ENCODE measurements around the gene INPP5E.
"Not testable (repeated sequence)": the region's sequence is repeated elsewhere in the genome, so short reads cannot be mapped to it uniquely, and the experiment has no call there.

The INPP5E gene

DNA sequence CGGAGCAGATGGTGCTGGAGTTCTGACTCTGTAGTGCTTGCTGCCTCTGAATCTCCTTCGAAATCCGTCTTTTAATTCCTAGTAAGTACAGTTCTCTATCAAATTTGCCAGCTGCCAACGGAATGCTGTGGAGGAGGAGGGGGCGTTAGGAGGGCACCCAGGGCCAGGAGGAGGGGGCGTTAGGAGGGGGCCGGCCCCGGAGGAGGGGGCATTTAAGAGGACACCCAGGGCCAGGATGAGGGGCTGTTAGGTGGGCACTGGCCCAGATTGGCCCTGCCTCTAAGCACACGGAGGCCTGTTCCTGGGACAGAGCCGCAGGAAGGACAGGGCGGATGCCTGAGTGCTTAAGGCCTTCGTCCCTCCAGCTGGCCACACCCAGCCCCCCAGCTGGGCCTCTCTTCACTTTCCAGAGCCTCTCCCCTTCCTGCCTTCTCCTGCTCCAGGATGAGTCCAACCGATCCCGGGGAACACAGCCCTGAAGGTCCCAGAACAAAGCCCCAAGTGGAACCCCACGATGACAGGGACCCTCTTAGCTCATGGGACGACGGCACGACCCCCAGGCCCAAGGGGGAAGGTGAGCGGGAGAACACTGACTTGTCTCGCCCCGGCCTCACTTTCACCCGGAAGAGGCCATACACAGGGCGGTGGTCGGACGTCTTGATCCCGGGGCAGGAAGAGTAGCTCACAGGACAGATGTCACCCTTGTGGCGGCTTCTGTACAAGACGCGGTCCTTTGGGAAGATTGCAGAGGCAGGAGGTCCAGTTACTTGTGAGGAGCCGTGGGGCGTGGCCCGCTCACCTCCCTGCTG is 9.8 kb downstream of the INPP5E start:
- Mint-ChIP-seq H3K27me3 (no peaks in the 10 kb centered on the region), H3K4me3 (no peak overlapping the region), H3K9me3 (no peaks in the 10 kb centered on the region), H3K4me1 (peaks cover 6% of the 10 kb centered on the region), H3K27ac (no peak overlapping the region)
- no peak for DNase-seq
- no peak for ATAC-seq

DNA sequence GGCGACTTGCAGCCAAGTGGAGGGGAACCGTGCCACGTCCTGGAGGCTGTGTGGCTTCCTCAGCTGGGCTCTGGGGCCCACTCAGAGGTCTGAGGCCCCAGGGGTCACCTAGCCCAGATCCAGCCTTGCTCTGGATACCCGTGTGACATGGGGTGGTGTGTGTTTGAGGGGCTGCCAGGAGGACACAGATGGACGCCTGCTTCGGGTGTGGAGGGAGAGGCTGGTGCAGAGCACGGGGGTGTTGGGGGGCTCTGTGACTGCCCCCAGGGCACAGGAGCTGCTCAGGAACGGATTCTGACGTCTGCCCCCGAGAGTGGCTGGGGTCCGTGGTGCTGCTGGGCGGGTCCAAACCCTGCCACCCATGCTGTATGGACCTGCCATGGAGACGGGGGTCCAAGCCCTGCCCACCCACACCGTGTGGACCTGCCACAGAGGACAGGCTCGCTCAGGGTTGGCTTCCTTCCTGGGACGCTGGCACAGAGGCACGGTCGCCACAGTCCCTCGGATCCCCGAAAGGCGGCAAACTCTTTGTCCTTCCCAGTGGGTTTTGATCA is 10.5 kb downstream of the INPP5E start:
- no peak overlapping the region for H3K4me3 Mint-ChIP-seq
- DNase-seq: no peak
- no peaks in the 10 kb centered on the region for H3K9me3 Mint-ChIP-seq
- no peak for ATAC-seq
- no peak overlapping the region for H3K27ac Mint-ChIP-seq
- H3K27me3 Mint-ChIP-seq: no peaks in the 10 kb centered on the region
- H3K4me1 Mint-ChIP-seq: peaks cover 6% of the 10 kb centered on the region

DNA sequence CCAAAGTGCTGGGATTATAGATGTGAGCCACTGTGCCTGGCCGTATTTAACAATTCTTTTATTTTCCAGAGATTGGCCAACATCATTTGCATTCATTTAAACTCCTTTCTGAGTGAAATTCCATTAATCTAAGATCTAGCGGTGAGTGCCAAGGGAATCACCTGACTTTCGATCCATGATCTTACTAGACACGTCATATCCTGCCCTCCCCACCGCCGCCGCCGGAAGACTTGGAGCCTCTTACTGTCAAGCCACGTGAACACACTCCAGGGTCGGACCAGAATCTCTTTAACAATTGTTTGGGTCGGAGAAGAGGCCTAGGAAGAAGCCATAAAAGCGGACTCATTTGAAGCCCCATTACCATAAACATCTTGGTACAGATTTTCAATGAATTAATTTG is 12.9 kb downstream of the INPP5E start:
- no peak overlapping the region for H3K27ac Mint-ChIP-seq
- DNase-seq (no peak), ATAC-seq (no peak)
- H3K4me3 Mint-ChIP-seq: no peak overlapping the region
- peaks cover 6% of the 10 kb centered on the region for H3K4me1 Mint-ChIP-seq
- H3K9me3 Mint-ChIP-seq: no peaks in the 10 kb centered on the region
- no peaks in the 10 kb centered on the region for H3K27me3 Mint-ChIP-seq

- not testable (repeated sequence) for H3K27me3 Mint-ChIP-seq, H3K4me3 Mint-ChIP-seq, H3K9me3 Mint-ChIP-seq, DNase-seq, H3K4me1 Mint-ChIP-seq, ATAC-seq
- peak overlapping the region in 1 of 2 donors; percentile 56 for H3K27ac Mint-ChIP-seq
These were observed 14.3 kb downstream of the INPP5E start for GRCh38 chr9:136425367-136425766.

- DNase-seq (no peak), ATAC-seq (no peak)
- Mint-ChIP-seq H3K9me3 (no peaks in the 10 kb centered on the region), H3K27me3 (no peaks in the 10 kb centered on the region), H3K27ac (peak overlapping the region in 1 of 2 donors; percentile 56), H3K4me3 (no peak overlapping the region), H3K4me1 (peaks cover 6% of the 10 kb centered on the region)
These were observed 14.8 kb downstream of the INPP5E start for GRCh38 chr9:136424750-136425362.

DNA sequence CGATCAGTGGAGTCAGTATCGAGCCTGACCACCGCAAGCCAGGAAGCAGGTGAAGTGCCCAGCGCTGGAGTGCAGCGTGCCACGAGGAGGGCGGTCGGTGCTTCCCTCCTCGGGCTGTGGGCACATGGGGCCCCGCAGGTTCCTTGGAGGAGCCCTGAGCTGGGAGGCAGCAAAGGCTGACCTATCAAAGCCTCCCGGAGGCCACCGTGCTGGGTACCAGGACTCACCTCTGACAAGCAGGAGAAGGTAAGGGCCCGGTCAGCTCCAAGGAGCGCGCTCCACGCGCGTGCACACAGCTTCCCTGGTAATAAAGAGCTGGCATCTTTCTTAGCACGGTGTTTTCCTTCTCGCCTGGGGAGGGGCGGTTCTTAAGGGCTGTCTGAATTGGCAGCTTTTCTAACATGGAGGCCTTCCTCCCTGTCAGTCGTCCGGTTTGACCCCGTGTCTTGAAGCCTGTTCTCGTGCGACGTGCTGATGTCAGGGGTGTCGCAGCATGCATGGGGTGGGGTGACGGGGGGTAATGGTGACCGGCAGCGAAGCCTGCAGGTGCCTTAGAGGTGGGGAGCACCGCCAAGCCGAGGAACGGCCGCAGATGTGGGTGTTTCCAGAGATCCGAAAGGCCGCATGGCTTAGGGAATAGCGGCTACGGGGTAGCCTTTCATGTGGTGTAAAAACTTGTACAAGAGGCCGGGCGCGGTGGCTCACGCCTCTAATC is 16.1 kb downstream of the INPP5E start:
- Mint-ChIP-seq H3K27me3 (no peaks in the 10 kb centered on the region), H3K4me3 (no peak overlapping the region), H3K4me1 (peaks cover 6% of the 10 kb centered on the region), H3K9me3 (no peaks in the 10 kb centered on the region), H3K27ac (peak overlapping the region in 1 of 2 donors; percentile 83)
- DNase-seq (no peak), ATAC-seq (no peak)

DNA sequence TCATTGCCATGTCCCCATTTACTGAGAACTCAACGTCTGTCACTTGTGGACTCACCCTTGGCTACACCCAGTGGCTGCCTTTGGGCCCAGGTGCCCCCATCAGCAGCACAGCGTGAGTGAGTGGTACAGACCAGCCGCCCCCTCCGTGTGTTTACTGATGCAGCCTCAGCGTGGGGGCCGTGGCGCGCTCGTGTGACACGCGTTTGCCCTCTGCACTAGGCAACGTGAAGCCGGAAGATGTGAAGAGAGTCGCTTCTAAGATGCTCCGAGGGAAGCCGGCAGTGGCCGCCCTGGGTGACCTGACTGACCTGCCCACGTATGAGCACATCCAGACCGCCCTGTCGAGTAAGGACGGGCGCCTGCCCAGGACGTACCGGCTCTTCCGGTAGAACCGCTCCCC is 16.8 kb downstream of the INPP5E start:
- no peaks in the 10 kb centered on the region for H3K27me3 Mint-ChIP-seq
- no peak overlapping the region for H3K27ac Mint-ChIP-seq
- ATAC-seq (no peak), DNase-seq (no peak)
- no peak overlapping the region for H3K4me3 Mint-ChIP-seq
- H3K4me1 Mint-ChIP-seq: peaks cover 6% of the 10 kb centered on the region
- H3K9me3 Mint-ChIP-seq: no peaks in the 10 kb centered on the region

DNA sequence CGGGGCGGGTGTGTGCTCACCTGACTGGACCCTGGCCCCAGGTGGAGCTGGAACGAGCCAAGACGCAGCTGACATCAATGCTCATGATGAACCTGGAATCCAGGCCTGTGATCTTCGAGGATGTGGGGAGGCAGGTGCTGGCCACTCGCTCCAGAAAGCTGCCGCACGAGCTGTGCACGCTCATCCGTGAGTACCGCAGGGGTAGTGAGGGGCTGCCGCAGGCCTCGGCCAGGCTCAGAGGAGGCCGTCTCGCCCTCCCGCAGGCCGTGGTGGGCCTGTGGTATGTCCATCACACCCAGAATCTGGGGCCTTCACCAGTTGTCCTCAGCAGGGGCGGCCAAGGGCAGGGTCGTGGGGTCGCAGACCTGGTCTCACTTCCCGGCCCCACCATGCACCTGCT is 17.9 kb downstream of the INPP5E start:
- Mint-ChIP-seq H3K4me3 (no peak overlapping the region), H3K27me3 (no peaks in the 10 kb centered on the region), H3K9me3 (no peaks in the 10 kb centered on the region), H3K27ac (no peak overlapping the region), H3K4me1 (peaks cover 6% of the 10 kb centered on the region)
- DNase-seq (no peak), ATAC-seq (no peak)

DNA sequence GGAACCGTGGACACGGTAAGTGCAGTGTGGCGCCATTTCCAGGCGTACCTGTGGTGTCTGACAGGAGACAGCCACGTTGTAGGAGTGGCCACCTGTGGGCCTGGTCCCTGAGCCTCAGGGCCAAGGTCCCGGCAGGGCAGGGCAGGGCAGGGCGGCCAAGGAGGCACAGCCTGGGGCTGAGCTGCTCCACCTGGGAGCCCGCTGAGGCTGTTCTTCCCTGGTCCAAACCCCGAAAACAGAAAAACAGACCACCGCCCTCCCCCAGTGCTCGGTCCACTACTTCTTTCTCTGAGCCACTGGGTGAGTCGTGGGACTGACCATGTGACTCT is 20.6 kb downstream of the INPP5E start:
- DNase-seq: no peak
- H3K4me3 Mint-ChIP-seq: no peak overlapping the region

GRCh38 chr9:136418182-136419091 is 21.2 kb downstream of the INPP5E start:
- Mint-ChIP-seq H3K27ac (no peak overlapping the region), H3K4me3 (no peak overlapping the region), H3K9me3 (no peaks in the 10 kb centered on the region), H3K27me3 (no peaks in the 10 kb centered on the region), H3K4me1 (no peaks in the 10 kb centered on the region)
- no peak for DNase-seq
- no peak for ATAC-seq

More for the DNA sequence above, 20.6 kb downstream of the INPP5E start:
- no peak for ATAC-seq
- H3K27ac Mint-ChIP-seq: no peak overlapping the region
- H3K27me3 Mint-ChIP-seq: no peaks in the 10 kb centered on the region
- no peaks in the 10 kb centered on the region for H3K4me1 Mint-ChIP-seq
- H3K9me3 Mint-ChIP-seq: no peaks in the 10 kb centered on the region

GRCh38 chr9:136416914-136417313 is 22.7 kb downstream of the INPP5E start:
- no peak for ATAC-seq
- peaks cover 8% of the 10 kb centered on the region for H3K4me1 Mint-ChIP-seq
- H3K27me3 Mint-ChIP-seq: no peaks in the 10 kb centered on the region
- H3K9me3 Mint-ChIP-seq: no peaks in the 10 kb centered on the region
- peak overlapping the region; percentile 12 to 41 for H3K27ac Mint-ChIP-seq
- DNase-seq: no peak
- H3K4me3 Mint-ChIP-seq: no peak overlapping the region

DNA sequence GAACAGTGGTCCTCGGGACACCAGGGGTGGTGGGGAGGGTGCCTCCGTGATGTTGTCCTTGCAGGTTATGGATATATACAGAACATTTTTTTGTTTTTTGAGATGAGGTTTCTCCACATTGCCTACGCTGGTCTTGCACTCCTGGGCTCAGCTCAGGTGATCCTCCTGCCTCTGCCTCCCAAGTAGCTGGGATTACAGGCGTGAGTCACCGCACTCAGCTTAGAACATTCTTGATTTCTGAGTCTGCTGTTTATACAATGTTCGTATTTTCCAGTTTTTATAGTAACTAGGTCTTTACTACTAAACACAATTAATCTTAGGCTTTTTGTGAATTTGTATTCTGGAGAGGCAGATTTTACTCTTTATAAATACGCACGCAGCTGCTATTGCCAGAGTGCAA is 23.2 kb downstream of the INPP5E start:
- H3K27me3 Mint-ChIP-seq: no peaks in the 10 kb centered on the region
- DNase-seq: no peak
- no peaks in the 10 kb centered on the region for H3K9me3 Mint-ChIP-seq
- H3K4me1 Mint-ChIP-seq: peaks cover 13% of the 10 kb centered on the region
- H3K4me3 Mint-ChIP-seq: no peak overlapping the region
- H3K27ac Mint-ChIP-seq: peak overlapping the region in 1 of 2 donors; percentile 12
- no peak for ATAC-seq

DNA sequence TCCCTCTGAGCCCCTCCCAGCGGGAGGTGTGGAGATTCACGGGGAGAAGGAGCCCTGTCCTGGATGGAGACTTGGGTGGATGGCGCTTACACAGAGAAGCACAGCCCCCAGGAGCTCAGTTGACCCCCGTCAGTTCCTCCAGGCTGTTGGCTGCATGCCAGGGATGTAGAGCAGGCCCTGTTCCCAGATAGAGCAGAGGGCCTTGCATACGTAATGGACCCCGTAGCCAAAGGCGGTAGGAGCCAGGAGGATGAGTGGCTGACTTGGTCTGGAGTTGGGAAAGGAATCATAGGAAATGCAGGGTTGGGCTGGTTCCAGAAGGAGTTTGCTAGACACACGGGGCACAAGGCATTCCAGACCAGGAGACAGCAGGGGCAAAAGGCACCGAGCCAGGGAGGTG is 26.7 kb downstream of the INPP5E start:
- Mint-ChIP-seq H3K4me3 (no peak overlapping the region), H3K27ac (no peak overlapping the region)

GRCh38 chr9:136411378-136411777 is 28.3 kb downstream of the INPP5E start:
- peak overlapping the region; percentile 88 to 92 for H3K4me3 Mint-ChIP-seq

More for the DNA sequence above, 26.7 kb downstream of the INPP5E start:
- H3K27me3 Mint-ChIP-seq: no peaks in the 10 kb centered on the region
- ATAC-seq: no peak
- no peaks in the 10 kb centered on the region for H3K9me3 Mint-ChIP-seq
- DNase-seq: no peak
- peaks cover 41% of the 10 kb centered on the region for H3K4me1 Mint-ChIP-seq

More at GRCh38 chr9:136411378-136411777, 28.3 kb downstream of the INPP5E start:
- H3K27me3 Mint-ChIP-seq: no peaks in the 10 kb centered on the region
- DNase-seq: no peak
- H3K27ac Mint-ChIP-seq: peak overlapping the region; percentile 87 to 97
- ATAC-seq: no peak
- no peaks in the 10 kb centered on the region for H3K9me3 Mint-ChIP-seq
- H3K4me1 Mint-ChIP-seq: peaks cover 54% of the 10 kb centered on the region

All from stimulated activated naive CD8-positive, alpha-beta T cell treated with anti-CD3 and anti-CD28 coated beads, Interleukin-15, amount 100 ng/mL, for 72 hours (primary cell).